Measurements from ENCODE around the gene USP35.
"Not testable (repeated sequence)": the region's sequence is repeated elsewhere in the genome, so short reads cannot be mapped to it uniquely, and the experiment has no call there.

Gene USP35

GRCh38 chr11:78168539-78169477 lies 19.9 kb upstream of the USP35 start:
- no peak for DNase-seq

DNA sequence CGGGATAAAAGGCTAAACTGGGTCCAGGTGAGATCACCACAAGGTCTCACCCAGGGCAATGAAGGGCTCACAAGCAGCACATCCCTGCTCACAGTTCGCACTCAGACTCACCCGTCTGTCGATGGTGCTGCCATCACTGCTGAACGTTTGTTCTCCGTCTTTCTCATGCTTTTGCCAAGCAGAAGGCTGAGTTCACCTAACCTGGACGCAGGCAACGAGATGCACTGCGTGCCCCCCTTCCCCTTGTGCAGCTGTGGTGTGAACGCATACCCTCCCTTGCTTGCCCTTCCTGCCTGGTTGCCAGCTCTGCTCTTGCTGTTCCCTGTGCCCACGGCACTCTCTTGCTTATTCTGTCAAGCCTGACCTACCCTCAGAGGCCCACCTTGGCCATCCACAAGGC lies 18.3 kb upstream of the USP35 start:
- DNase-seq = no peak

- no peak for DNase-seq
These were observed 17.7 kb upstream of the USP35 start for GRCh38 chr11:78170874-78171549.

DNA sequence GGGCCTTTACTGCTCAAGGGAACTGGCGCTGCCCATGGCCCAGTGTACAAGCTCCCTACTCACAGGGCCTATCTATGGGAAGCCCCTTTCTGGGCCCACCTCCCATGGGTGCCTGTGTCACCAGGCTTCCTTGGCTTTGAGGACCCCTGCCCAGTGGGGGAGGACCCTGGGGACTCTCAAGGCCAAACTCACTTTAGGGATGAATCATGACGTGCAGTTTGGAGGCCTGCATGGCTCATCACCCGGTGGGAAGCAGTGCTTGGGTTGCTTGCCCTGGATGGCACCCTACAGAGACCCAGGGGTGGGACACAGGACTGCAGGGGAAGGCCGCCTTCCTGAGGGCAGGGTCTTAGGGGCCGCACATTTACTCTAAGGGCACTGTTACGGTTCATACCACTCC lies 16.8 kb upstream of the USP35 start:
- DNase-seq = no peak

GRCh38 chr11:78175862-78176261 lies 12.9 kb upstream of the USP35 start:
- DNase-seq = not testable (repeated sequence)

DNA sequence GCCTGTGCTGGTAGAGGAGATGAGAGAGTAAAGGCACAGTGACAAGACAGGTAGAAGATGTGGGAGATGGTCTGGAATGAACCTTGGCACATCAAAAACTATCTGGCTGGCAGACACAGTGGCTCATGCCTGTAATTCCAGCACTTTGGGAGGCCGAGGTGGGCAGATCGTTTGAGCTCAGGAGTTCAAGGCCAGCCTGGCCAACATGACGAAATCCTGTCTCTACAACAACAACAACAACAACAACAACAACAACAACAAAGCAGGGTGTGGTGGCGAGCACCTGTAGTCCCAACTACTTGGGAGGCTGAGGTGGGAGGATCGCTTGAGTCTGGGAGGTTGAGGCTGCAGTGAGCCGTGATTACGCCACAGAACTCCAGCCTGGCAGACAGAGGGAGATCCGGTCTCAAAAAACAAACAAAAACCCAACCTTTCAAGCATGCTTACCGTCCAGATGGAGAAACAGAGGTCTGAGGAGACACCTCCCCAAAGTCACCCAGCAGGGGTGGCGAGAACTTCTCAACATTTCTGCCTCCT lies 12.0 kb upstream of the USP35 start:
- DNase-seq = no peak

- DNase-seq = no peak
These were observed 11.5 kb upstream of the USP35 start for GRCh38 chr11:78177216-78177615.

GRCh38 chr11:78179459-78180071 lies 9.2 kb upstream of the USP35 start:
- no peak for DNase-seq

DNA sequence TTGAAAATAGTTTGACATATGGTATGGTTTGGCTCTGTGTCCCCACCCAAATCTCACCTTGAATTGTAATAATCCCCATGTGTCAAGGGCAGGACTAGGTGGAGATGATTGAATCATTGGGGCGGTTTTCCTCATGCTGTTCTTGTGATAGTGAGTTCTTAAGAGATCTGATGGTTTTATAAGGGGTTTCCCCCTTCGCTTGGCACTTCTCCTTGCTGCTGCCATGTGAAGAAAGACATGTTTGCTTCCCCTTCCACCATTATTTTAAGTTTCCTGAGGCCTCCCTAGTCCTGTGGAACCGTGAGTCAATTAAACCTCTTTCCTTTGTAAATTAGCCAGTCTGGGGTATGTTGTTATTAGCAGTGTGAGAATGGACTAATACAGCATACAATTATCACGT lies 8.0 kb upstream of the USP35 start:
- no peak for DNase-seq

DNA sequence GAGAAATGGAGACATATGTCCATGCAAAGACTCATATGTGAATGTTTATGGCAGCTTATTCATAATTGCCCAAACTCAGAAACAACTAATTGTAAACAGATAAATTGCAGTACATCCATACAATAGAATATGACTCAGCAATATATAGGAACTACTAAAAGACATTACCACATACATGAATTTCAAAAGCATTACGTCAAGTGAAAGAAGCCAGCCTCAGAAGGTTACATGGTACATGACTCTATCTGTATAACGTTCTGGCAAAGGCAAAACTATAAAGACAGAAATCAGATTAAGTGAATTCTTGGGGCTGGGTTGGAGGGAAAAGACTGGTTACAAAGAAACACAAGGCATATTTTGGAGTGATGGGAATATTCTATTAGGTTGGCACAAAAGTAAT lies 7.5 kb upstream of the USP35 start:
- DNase-seq = no peak

GRCh38 chr11:78187366-78188285 lies 1.1 kb upstream of the USP35 start:
- peak; percentile 86 for DNase-seq

DNA sequence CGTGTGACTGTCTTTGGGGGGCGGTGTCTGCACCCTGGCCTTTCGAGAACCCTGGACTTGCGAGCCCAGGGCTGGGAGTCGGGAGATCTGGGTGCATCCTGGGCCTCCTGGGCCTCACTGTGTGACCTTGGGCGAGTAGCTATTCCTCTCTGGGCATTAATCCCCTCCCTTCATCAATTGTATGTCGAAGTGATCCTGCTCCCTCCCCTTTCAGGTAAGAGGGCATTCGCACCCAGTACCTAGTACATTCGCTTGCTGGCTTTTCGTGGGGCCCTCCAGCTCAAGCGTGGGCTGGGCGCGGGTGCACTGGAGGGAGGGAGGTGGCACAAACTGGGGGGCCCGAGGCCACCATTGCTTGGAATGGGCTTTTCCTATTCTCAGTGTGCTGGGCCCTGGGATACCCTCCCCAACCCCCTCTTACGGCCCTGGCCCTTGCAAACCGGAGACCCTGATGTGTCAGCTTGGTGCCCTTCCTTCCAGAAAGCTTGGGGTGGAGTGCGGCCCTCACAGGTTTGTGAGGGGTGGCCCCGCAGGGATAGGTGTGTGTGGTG lies 530 bp downstream of the USP35 start:
- no peak for DNase-seq

GRCh38 chr11:78189851-78190250 lies 1.1 kb downstream of the USP35 start:
- no peak for DNase-seq

- no peak for DNase-seq
These were observed 1.7 kb downstream of the USP35 start for GRCh38 chr11:78190374-78190773.

GRCh38 chr11:78190871-78191538 lies 2.3 kb downstream of the USP35 start:
- DNase-seq = no peak

DNA sequence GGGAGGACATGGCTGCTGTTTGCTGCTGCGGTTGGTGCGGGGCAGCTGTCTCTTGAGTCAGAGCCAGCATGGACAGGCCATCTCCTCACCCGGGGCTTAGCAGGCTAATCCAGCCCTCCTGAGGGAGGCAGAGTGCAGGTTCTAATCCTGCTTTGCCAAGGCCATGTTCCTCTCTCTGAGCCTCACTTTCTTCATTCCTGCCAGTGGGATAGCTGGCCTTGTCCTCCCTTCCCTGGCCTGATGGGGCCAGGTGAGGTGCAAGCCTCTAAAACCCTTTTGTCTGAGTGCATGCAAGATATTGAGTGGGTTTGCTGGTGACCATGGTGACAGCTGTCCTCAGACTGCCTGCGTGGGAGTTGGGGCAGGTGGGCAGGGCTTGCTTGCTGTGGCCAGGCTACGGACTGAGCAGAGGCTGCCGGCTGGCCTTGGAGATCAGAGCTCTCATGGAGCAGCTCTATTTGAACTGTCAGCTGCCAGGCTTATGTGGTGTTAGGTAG lies 3.6 kb downstream of the USP35 start:
- DNase-seq = no peak

DNA sequence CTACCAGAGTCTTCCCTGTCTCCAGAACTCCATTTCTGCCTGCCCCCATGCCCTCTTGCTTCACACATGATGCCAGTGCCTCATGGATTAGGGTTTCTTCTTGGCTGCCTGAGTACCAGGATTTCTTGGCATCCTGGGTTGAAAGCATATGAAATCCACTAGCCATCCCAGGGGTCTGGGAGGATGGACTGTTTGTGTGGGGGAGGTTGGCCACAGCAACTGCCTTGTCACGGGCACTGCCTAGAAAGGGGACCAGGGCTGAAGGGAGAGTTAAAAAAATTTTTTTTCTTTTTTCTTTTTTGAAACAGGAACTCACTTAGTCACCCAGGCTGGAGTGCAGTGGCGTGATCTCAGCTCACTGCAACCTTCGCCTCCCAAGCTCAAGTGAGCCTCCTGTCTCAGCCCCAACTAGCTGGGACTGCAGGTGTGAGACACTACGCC lies 4.2 kb downstream of the USP35 start:
- DNase-seq = no peak

GRCh38 chr11:78193806-78194205 lies 5.1 kb downstream of the USP35 start:
- DNase-seq = no peak

GRCh38 chr11:78194490-78194889 lies 5.8 kb downstream of the USP35 start:
- no peak for DNase-seq

DNA sequence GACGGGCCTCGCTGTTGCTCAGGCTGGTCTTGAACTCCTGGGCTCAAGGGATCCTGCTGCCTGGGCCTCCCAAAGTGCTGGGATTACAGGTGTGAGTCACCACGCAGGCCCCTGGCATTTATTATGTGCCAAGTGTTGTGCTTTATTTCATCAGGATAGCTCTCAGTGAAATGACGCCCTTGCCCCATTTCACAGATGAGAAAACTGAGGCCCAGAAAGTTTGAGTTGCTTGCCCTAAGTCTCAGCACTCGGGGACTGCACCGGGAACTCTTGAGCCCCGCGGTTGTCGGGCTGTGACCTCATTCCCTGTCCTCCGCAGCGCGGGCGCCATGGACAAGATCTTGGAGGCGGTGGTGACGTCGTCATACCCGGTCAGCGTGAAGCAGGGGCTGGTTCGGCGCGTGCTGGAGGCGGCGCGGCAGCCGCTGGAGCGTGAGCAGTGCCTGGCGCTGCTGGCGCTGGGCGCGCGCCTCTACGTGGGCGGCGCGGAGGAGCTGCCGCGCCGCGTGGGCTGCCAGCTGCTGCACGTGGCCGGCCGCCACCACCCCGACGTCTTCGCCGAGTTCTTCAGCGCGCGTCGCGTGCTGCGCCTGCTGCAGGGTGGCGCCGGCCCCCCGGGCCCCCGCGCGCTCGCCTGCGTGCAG lies 7.3 kb downstream of the USP35 start:
- DNase-seq = no peak

DNA sequence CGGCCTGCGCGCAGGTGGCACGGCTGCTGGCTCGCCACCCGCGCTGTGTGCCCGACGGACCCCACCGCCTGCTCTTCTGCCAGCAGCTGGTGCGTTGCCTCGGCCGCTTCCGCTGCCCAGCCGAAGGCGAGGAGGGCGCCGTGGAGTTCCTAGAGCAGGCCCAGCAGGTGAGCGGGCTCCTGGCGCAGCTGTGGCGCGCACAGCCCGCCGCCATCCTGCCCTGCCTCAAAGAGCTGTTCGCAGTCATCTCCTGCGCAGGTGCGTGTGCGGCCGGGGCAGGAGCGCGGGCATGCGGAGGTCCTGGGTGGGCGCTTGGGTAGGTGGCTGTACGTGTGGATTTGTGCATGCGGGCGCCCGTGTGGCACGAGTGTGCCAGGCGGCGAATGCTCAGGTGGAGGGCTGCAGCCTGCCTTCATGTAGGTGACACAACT lies 8.0 kb downstream of the USP35 start:
- no peak for DNase-seq
